ENCODE data around the gene SEPTIN2. TPM values are rescaled to one million over a fixed set of nuclear protein-coding genes. Genes with fewer than 3 reads are reported as not detected.

SEPTIN2 gene
- total and polyA plus RNA-seq, 10 of the 15 experiments (the other 5 are each of a cell fraction or from before 2014, with no cell fraction given) = 169 to 474 (median 269) TPM

- TF ChIP-seq TCF12 (IDR thresholded peaks at IDR 0.05; ENCODE audit: low read depth, low read length) (peak; percentile 31; the same call in 1 of the 2 replicates), JUNB (IDR thresholded peaks at IDR 0.05) (peak; percentile 71), HSF1 (IDR thresholded peaks at IDR 0.05; ENCODE audit: low read depth, low read length) (no peak), ATF2 (IDR thresholded peaks at IDR 0.05; ENCODE audit: low read length) (peak; percentile 47; the same call in 1 of the 2 replicates)
- no peak for FAIRE-seq
- peaks cover 81% of the 10 kb centered on the region for H3K79me2 ChIP-seq (ENCODE audit: control insufficient read depth, insufficient read depth, low read length)
- no peak overlapping the region for H3K9ac ChIP-seq (ENCODE audit: control insufficient read depth, insufficient read depth, low read length)
- SMC1A ChIA-PET (ENCODE audit: uncharacterized antibody, unreplicated experiment) = interaction anchor here (0.9 to 3.7 kb wide), 6 partner anchors 9 to 67 kb away, joined by 3 to 15 read pairs (median 3); no protein-coding TSS in a partner anchor
- H3K4me3 ChIP-seq = peak overlapping the region; percentile 50
- peaks cover 4 to 8% of the 10 kb centered on the region in 2 experiments; a peak in 3 of 4 replicates for H3K36me3 ChIP-seq (ENCODE audit: control insufficient read depth in 2 of 2, insufficient read depth in 2 of 2, low read length in 1 of 2)
- peak overlapping the region; percentile 65 for H3K4me2 ChIP-seq (ENCODE audit: control insufficient read depth, insufficient read depth)
- RAD21 ChIA-PET (ENCODE audit: unreplicated experiment) = interaction anchor here (0.5 to 2.0 kb wide), 6 partner anchors 9 to 68 kb away, joined by 3 to 9 read pairs (median 6); no protein-coding TSS in a partner anchor
- H4K20me1 ChIP-seq (ENCODE audit: control insufficient read depth, insufficient read depth) = no peaks in the 10 kb centered on the region; the same call in 1 of the 2 replicates
- no peaks in the 10 kb centered on the region for H3K27me3 ChIP-seq (replicated peaks in 1 of 2; ENCODE audit: control insufficient read depth in 2 of 2, insufficient read depth in 2 of 2, low read length in 1 of 2)
- 58% methylated on average over 5 of the region's 5 CpGs for WGBS (ENCODE audit: insufficient coverage, insufficient replicate concordance, low lambda C conversion rate, missing lambda C conversion rate)
- peak overlapping the region; percentile 40; the same call in 1 of the 2 replicates for H3K27ac ChIP-seq (ENCODE audit: control insufficient read depth, insufficient read depth)
- CTCF ChIA-PET = interaction anchor here (1.0 to 2.6 kb wide), 3 partner anchors 34 to 167 kb away, joined by 3 to 9 read pairs (median 7); no protein-coding TSS in a partner anchor
- no peaks in the 10 kb centered on the region; the same call in 2 of the 3 replicates for H3K9me3 ChIP-seq (replicated peaks; ENCODE audit: control insufficient read depth, insufficient read depth, low read length)
- TSS peak; percentile 2 for BruUV-seq (replicated peaks)
- peak; percentile 45 for ATAC-seq
- POLR2A ChIA-PET = interaction anchor here (0.6 to 2.4 kb wide), 5 partner anchors 9 to 44 kb away, joined by 3 to 11 read pairs (median 3); partner anchors contain the start of genes HDLBP and SEPTIN2
- H3K4me1 ChIP-seq (ENCODE audit: control insufficient read depth, insufficient read depth, low read length) = peaks cover 29% of the 10 kb centered on the region
- in situ Hi-C loops (cut with MboI) = no loop called here
- no peak overlapping the region for H2AFZ ChIP-seq (ENCODE audit: control insufficient read depth, low read depth, low read length)
- no peak for DNase-seq (ENCODE audit: low read depth, low spot score)
- intact Hi-C loops (cut with micrococcal nuclease; ENCODE audit: unreplicated experiment) = no loop called here
These were observed 8.1 kb downstream of the SEPTIN2 start for GRCh38 chr2:241323778-241324177.

All from GM12878 (cell line).